Measurements from ENCODE around the gene DOCK4.

DOCK4 gene

DNA sequence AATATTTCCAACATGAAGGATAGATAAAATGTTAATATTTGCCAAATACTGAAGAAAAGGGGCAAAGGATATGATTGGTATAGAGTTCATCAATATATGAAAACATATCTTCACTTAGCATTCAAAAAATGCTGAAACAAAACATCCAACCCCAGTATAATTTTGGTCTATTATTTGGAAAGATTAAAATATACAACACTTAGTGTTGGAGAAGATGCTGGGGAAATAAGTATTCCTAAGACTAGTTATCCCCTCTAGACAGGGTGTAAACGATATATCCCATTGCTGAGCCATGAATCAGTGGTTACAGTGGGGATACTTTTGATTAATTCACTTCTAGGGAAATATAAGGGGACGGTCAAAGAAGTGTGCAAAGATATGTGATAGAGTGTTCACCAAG, 456.6 kb downstream of the DOCK4 start:
- Histone ChIP-seq H3K27me3 (ENCODE audit: insufficient read depth, poor library complexity, severe bottlenecking) (no peaks in the 10 kb centered on the region), H3K4me3 (replicated peaks; ENCODE audit: insufficient read depth, low read length) (no peak overlapping the region), H3K27ac (replicated peaks) (no peak overlapping the region)
- DNase-seq (ENCODE audit: low read depth in 1 of 2, low spot score in 1 of 2), result no peak
- no peak for TF ChIP-seq POLR2AphosphoS5 (IDR thresholded peaks at IDR 0.05; ENCODE audit: low read depth)
- TF ChIP-seq, protein P1, sequence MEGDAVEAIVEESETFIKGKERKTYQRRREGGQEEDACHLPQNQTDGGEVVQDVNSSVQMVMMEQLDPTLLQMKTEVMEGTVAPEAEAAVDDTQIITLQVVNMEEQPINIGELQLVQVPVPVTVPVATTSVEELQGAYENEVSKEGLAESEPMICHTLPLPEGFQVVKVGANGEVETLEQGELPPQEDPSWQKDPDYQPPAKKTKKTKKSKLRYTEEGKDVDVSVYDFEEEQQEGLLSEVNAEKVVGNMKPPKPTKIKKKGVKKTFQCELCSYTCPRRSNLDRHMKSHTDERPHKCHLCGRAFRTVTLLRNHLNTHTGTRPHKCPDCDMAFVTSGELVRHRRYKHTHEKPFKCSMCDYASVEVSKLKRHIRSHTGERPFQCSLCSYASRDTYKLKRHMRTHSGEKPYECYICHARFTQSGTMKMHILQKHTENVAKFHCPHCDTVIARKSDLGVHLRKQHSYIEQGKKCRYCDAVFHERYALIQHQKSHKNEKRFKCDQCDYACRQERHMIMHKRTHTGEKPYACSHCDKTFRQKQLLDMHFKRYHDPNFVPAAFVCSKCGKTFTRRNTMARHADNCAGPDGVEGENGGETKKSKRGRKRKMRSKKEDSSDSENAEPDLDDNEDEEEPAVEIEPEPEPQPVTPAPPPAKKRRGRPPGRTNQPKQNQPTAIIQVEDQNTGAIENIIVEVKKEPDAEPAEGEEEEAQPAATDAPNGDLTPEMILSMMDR (IDR thresholded peaks at IDR 0.05; ENCODE audit: insufficient read depth, low read length), result no peak
- no peak for TF ChIP-seq GABPA (IDR thresholded peaks at IDR 0.05; ENCODE audit: low read depth)
- TF ChIP-seq, protein P2, sequence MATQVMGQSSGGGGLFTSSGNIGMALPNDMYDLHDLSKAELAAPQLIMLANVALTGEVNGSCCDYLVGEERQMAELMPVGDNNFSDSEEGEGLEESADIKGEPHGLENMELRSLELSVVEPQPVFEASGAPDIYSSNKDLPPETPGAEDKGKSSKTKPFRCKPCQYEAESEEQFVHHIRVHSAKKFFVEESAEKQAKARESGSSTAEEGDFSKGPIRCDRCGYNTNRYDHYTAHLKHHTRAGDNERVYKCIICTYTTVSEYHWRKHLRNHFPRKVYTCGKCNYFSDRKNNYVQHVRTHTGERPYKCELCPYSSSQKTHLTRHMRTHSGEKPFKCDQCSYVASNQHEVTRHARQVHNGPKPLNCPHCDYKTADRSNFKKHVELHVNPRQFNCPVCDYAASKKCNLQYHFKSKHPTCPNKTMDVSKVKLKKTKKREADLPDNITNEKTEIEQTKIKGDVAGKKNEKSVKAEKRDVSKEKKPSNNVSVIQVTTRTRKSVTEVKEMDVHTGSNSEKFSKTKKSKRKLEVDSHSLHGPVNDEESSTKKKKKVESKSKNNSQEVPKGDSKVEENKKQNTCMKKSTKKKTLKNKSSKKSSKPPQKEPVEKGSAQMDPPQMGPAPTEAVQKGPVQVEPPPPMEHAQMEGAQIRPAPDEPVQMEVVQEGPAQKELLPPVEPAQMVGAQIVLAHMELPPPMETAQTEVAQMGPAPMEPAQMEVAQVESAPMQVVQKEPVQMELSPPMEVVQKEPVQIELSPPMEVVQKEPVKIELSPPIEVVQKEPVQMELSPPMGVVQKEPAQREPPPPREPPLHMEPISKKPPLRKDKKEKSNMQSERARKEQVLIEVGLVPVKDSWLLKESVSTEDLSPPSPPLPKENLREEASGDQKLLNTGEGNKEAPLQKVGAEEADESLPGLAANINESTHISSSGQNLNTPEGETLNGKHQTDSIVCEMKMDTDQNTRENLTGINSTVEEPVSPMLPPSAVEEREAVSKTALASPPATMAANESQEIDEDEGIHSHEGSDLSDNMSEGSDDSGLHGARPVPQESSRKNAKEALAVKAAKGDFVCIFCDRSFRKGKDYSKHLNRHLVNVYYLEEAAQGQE (IDR thresholded peaks at IDR 0.05; ENCODE audit: insufficient replicate concordance, low read depth), result no peak
- no peak for TF ChIP-seq SPI1 (IDR thresholded peaks at IDR 0.05; ENCODE audit: borderline replicate concordance, low read depth)

DNA sequence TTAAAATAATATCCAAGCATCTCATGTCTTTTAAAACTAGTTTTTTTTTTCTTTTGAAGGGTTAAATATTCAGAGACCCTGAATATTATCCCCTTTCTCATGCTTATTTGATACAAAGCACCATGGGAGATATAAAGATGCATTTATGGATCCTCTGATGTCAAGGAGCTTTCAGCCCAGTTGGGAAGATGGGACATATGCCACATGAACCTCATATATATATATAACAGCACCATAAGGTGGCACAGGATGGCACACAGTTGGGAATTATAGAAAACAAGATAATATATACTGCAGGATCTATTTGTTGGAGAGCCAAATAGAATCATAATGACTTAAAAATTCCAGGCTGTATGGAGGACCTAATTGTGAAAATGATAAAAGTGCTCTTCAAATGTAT, 458.5 kb downstream of the DOCK4 start:
- Histone ChIP-seq H3K27me3 (ENCODE audit: insufficient read depth, poor library complexity, severe bottlenecking) (no peaks in the 10 kb centered on the region), H3K27ac (replicated peaks) (no peak overlapping the region), H3K4me3 (replicated peaks; ENCODE audit: insufficient read depth, low read length) (no peak overlapping the region)
- TF ChIP-seq GABPA (IDR thresholded peaks at IDR 0.05; ENCODE audit: low read depth) (no peak), SPI1 (IDR thresholded peaks at IDR 0.05; ENCODE audit: borderline replicate concordance, low read depth) (no peak)
- TF ChIP-seq, protein P2 (IDR thresholded peaks at IDR 0.05; ENCODE audit: insufficient replicate concordance, low read depth), result no peak
- TF ChIP-seq, protein P1 (IDR thresholded peaks at IDR 0.05; ENCODE audit: insufficient read depth, low read length), result no peak
- no peak for DNase-seq (ENCODE audit: low read depth in 1 of 2, low spot score in 1 of 2)

DNA sequence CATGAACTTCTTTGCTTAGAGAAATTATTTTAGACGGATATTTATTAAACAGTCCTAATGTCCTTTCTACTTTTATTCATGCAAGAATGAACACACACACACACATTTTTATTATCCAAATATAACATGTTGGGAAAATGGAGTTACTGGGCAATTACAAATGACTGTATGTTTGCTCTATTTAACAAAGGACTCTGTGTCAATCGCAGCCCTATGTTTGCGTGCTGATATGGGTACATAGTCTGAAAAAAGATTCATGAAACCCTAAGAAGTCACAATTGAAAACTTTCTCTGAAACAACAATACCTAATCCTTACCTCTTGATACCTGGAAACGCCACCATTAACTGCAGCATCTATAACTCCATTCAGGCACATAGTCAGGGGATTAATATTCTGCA, 459.2 kb downstream of the DOCK4 start:
- Histone ChIP-seq H3K4me3 (replicated peaks; ENCODE audit: insufficient read depth, low read length) (no peak overlapping the region), H3K27ac (replicated peaks) (no peak overlapping the region), H3K27me3 (ENCODE audit: insufficient read depth, poor library complexity, severe bottlenecking) (no peaks in the 10 kb centered on the region)
- TF ChIP-seq, protein P2 (IDR thresholded peaks at IDR 0.05; ENCODE audit: insufficient replicate concordance, low read depth), result no peak
- TF ChIP-seq GABPA (IDR thresholded peaks at IDR 0.05; ENCODE audit: low read depth), result no peak
- TF ChIP-seq, protein P1 (IDR thresholded peaks at IDR 0.05; ENCODE audit: insufficient read depth, low read length), result no peak
- TF ChIP-seq POLR2AphosphoS5 (IDR thresholded peaks at IDR 0.05; ENCODE audit: low read depth), result no peak
- no peak for TF ChIP-seq SPI1 (IDR thresholded peaks at IDR 0.05; ENCODE audit: borderline replicate concordance, low read depth)
- DNase-seq (ENCODE audit: low read depth in 1 of 2, low spot score in 1 of 2), result no peak
